K562 (cell line): ENCODE data around the gene RPL18A. TPM values are rescaled to one million over a fixed set of nuclear protein-coding genes. Genes with fewer than 3 reads are reported as not detected.

Source experiments
- ATAC-seq: fragments of 200-7000 bp; cut with Tn5 transposase; 3 replicates; pipeline ENCODE4 v1.9.1; 2020; ENCODE audit warnings: moderate library complexity
- BruUV-seq: library from RNA; stranded (reverse); fragments of 400-500 nt; replicated peaks from 2 replicates; lab custom pipeline; 2021; lab: Mats Ljungman, UMichigan
- CTCF ChIA-PET: fragments of 300-600 bp; formaldehyde crosslinking; extraction: SDS; loops from one replicate; lab custom pipeline; 2021; ENCODE audit warnings: low intra/inter-chr PET ratio; lab: Yijun Ruan, JAX
- POLR2A ChIA-PET: fragments of 300-600, 350-650 bp; sonication (Branson Sonifier 250); formaldehyde crosslinking; extraction: SDS; loops from one replicate; lab custom pipeline; 2021; ENCODE audit warnings: antibody characterized with exemption, inconsistent platforms; lab: Yijun Ruan, JAX
- DNase-seq, 4 experiments: peaks; one replicate each; pipeline versions ENCODE4 v3.0.0 to v3.0.0-alpha.2; 2011 to 2018; ENCODE audit warnings: low spot score in 3 of 4, mixed read lengths in 3 of 4; ENCODE audit errors: extremely low read depth in 1 of 4
- FAIRE-seq: peaks from 2 replicates; lab custom pipeline; 2011; peaks lifted over from hg19 to GRCh38; lab: Jason Lieb, UNC
- H2AFZ ChIP-seq: 2 replicates; pipeline ENCODE4 v1.6.0; 2011; ENCODE audit warnings: low read depth, low read length, control low read depth, inconsistent platforms
- H3K27ac ChIP-seq: fragments of 200-600 bp; 3 replicates; pipeline ENCODE4 v1.8.0; 2011; ENCODE audit warnings: low read depth, mild to moderate bottlenecking, control low read depth, inconsistent platforms, low read length, moderate library complexity, mixed read lengths; ENCODE audit errors: extremely low read depth
- H3K27me3 ChIP-seq, 2 experiments: fragments of 300-600 bp in 1 of 2; 2 replicates in 1 of 2; 3 replicates in 1 of 2; pipeline versions ENCODE4 v1.6.0 to v1.8.0; 2011; ENCODE audit warnings: inconsistent platforms in 2 of 2, low read length in 2 of 2, mild to moderate bottlenecking in 1 of 2, mixed read lengths in 1 of 2, moderate library complexity in 1 of 2; ENCODE audit not compliant: control insufficient read depth in 2 of 2, insufficient read depth in 2 of 2
- H3K36me3 ChIP-seq: fragments of 300-600 bp; 3 replicates; pipeline ENCODE4 v1.8.0; 2011; ENCODE audit warnings: mild to moderate bottlenecking, low read length, inconsistent platforms; ENCODE audit not compliant: control insufficient read depth, insufficient read depth
- H3K4me1 ChIP-seq, 2 experiments: fragments of 200-600 bp in 1 of 2; replicated peaks in 1 of 2; 2 replicates in 1 of 2; 3 replicates in 1 of 2; pipeline versions ENCODE4 v1.5.1 to v1.8.0; 2011; ENCODE audit warnings: inconsistent platforms in 2 of 2, low read length in 2 of 2, mild to moderate bottlenecking in 1 of 2, mixed read lengths in 1 of 2, moderate library complexity in 1 of 2; ENCODE audit not compliant: control insufficient read depth in 2 of 2, insufficient read depth in 2 of 2
- H3K4me2 ChIP-seq: 2 replicates; pipeline ENCODE4 v1.6.1; 2011; ENCODE audit warnings: low read length, control low read depth, inconsistent platforms, mixed read lengths; ENCODE audit not compliant: insufficient read depth
- H3K4me3 ChIP-seq: fragments of 200-600 bp; sonication (generic), shearing (Covaris generic); 2 replicates; pipeline ENCODE4 v1.5.1; 2016; ENCODE audit warnings: control low read depth, inconsistent platforms
- H3K79me2 ChIP-seq: fragments of 200-600 bp; 3 replicates; pipeline ENCODE4 v1.8.0; 2011; ENCODE audit warnings: low read length, inconsistent platforms; ENCODE audit not compliant: control insufficient read depth, insufficient read depth
- H3K9ac ChIP-seq, 2 experiments: 2 replicates each; pipeline versions ENCODE4 v1.6.0 to v1.6.1; 2011; ENCODE audit warnings: low read depth in 2 of 2, low read length in 2 of 2, control low read depth in 1 of 2, inconsistent platforms in 1 of 2, mild to moderate bottlenecking in 1 of 2, mixed read lengths in 1 of 2; ENCODE audit not compliant: insufficient read depth in 1 of 2
- H3K9me1 ChIP-seq: one replicate; pipeline ENCODE4 v1.6.0; 2011; ENCODE audit warnings: inconsistent platforms, mild to moderate bottlenecking, low read length, moderate library complexity; ENCODE audit not compliant: control insufficient read depth, insufficient read depth
- H3K9me3 ChIP-seq: replicated peaks from 2 replicates; pipeline ENCODE4 v1.5.1; 2011; ENCODE audit warnings: low read depth, low read length, inconsistent platforms; ENCODE audit not compliant: control insufficient read depth, insufficient read depth
- H4K20me1 ChIP-seq: replicated peaks from 2 replicates; pipeline ENCODE4 v1.6.1; 2011; ENCODE audit warnings: low read length, inconsistent platforms, mixed read lengths; ENCODE audit not compliant: control insufficient read depth, insufficient read depth
- ADNP ChIP-seq: fragments of 200-800 bp; sonication (Bioruptor generic); IDR thresholded peaks from 2 replicates; pipeline ENCODE4 v1.6.1; 2016; ENCODE audit warnings: missing genetic modification characterization, missing compliant biosample characterization
- CHCHD3 ChIP-seq: fragments of 250-450 bp; sonication (Bioruptor Pico); IDR thresholded peaks from 2 replicates; pipeline ENCODE4 v2.1.2; 2022; ENCODE audit warnings: mild to moderate bottlenecking
- ELF4 ChIP-seq: fragments of 450-650 bp; formaldehyde crosslinking; IDR thresholded peaks from 2 replicates; pipeline ENCODE4 v1.4.0; 2022; ENCODE audit warnings: missing genetic modification characterization
- FOXK2 ChIP-seq, 2 experiments: fragments of 450-650 bp; IDR thresholded peaks in 1 of 2; conservative IDR thresholded peaks in 1 of 2; 2 replicates each; pipeline ENCODE4 v1.6.1; 2016; ENCODE audit warnings: low read depth in 2 of 2, mild to moderate bottlenecking in 1 of 2
- ILK ChIP-seq: fragments of 450-650 bp; IDR thresholded peaks from 2 replicates; pipeline ENCODE4 v1.6.1; 2016; ENCODE audit warnings: missing genetic modification characterization, low read depth, mild to moderate bottlenecking, missing compliant biosample characterization, moderate library complexity, borderline replicate concordance
- MTA1 ChIP-seq: fragments of 450-650 bp; IDR thresholded peaks from 2 replicates; pipeline ENCODE4 v1.6.1; 2017; ENCODE audit warnings: borderline replicate concordance
- MYC ChIP-seq, 2 experiments: fragments of 250-450 bp in 1 of 2; sonication (Bioruptor Pico) in 1 of 2; IDR thresholded peaks; 2 replicates each; pipeline versions ENCODE4 v1.5.1 to v1.6.1; 2012 to 2021; ENCODE audit warnings: low read depth in 2 of 2, borderline replicate concordance in 1 of 2, improper control_type of control experiment in 1 of 2, low read length in 1 of 2, mild to moderate bottlenecking in 1 of 2, moderate library complexity in 1 of 2
- NCOR1 ChIP-seq: fragments of 450-650 bp; IDR thresholded peaks from 2 replicates; pipeline ENCODE4 v1.6.1; 2016; ENCODE audit warnings: mild to moderate bottlenecking, moderate library complexity
- PYGO2 ChIP-seq: fragments of 450-650 bp; IDR thresholded peaks from 2 replicates; pipeline ENCODE4 v1.6.1; 2016; ENCODE audit warnings: mild to moderate bottlenecking, missing genetic modification characterization, moderate library complexity, missing compliant biosample characterization
- SREBF2 ChIP-seq: sonication (generic); formaldehyde crosslinking; IDR thresholded peaks from 2 replicates; pipeline ENCODE4 v1.4.0; 2020; ENCODE audit warnings: mild to moderate bottlenecking, missing genetic modification reagents
- TEAD2 ChIP-seq: fragments of 450-650 bp; IDR thresholded peaks from 2 replicates; pipeline ENCODE4 v1.6.1; 2016; ENCODE audit warnings: missing genetic modification characterization, control low read depth, missing compliant biosample characterization
- ZNF584 ChIP-seq: fragments of 200-800 bp; sonication (Bioruptor generic); IDR thresholded peaks from 2 replicates; pipeline ENCODE4 v1.6.1; 2016; ENCODE audit warnings: low read depth, mild to moderate bottlenecking, missing genetic modification characterization, missing compliant biosample characterization
- ZNF830 ChIP-seq: fragments of 250-450 bp; sonication (Bioruptor Pico); IDR thresholded peaks from 2 replicates; pipeline ENCODE4 v1.5.0; 2021; ENCODE audit warnings: mild to moderate bottlenecking
- WGBS: fragments of 100-300 bp; shearing (Covaris generic); methylation state at CpG from one replicate; pipeline ENCODE4 v1.1.6; 2016; ENCODE audit warnings: low coverage, mixed read lengths; ENCODE audit not compliant: insufficient coverage; ENCODE audit errors: missing lambda C conversion rate; 5-methylcytosine and 5-hydroxymethylcytosine counted together
- in situ Hi-C: fragments of 300-500 bp; cut with MboI; formaldehyde crosslinking; loops from 4 replicates; pipeline ENCODE4 v1.15.0; 2018; ENCODE audit warnings: inconsistent platforms, mixed read lengths
- intact Hi-C: fragments of 100-400 bp; cut with micrococcal nuclease; formaldehyde crosslinking; loops from 2 replicates; pipeline ENCODE4 v1.14.2; 2022
- polyA plus RNA-seq, 8 experiments: library from polyadenylated mRNA; depleted of rRNA in 4 of 8; stranded (reverse) in 5 of 8; unstranded in 3 of 8; fragments of >200 nt; fragmentation: Nextera tagmentation in 2 of 8; fragmentation: Illumina TruSeq in 1 of 8; extraction: Ambion mirVana in 2 of 8; extraction: Trizol in 1 of 8; gene quantifications; 2 replicates each; pipeline versions ENCODE4 v1.2.1 to v1.2.3, GENCODE V29; 2011 to 2014; ENCODE audit warnings: inconsistent platforms in 1 of 8, missing spikeins in 1 of 8
- total RNA-seq, 7 experiments: library from RNA; depleted of rRNA in 6 of 7; stranded (reverse); fragments of >200 nt in 6 of 7; fragmentation: Illumina TruSeq in 2 of 7; extraction: Trizol in 2 of 7; gene quantifications; 2 replicates each; pipeline versions ENCODE4 v1.2.1 to v1.2.3, GENCODE V29; 2011 to 2021; ENCODE audit warnings: low replicate concordance in 1 of 7
- TF ChIP-seq, protein P1 (sequence below): fragments of 250-450 bp; sonication (Bioruptor Pico); IDR thresholded peaks from 2 replicates; pipeline ENCODE4 v1.4.0; 2020; ENCODE audit warnings: mild to moderate bottlenecking
- TF ChIP-seq, protein P2 (sequence below): fragments of 450-650 bp; conservative IDR thresholded peaks from 2 replicates; pipeline ENCODE4 v1.6.1; 2016; ENCODE audit warnings: missing genetic modification characterization, low read depth, mild to moderate bottlenecking, control low read depth, missing compliant biosample characterization
- TF ChIP-seq, protein P3 (sequence below): fragments of 250-450 bp; sonication (Bioruptor Pico); IDR thresholded peaks from 2 replicates; pipeline ENCODE4 v1.5.1; 2021; ENCODE audit warnings: mild to moderate bottlenecking

RPL18A gene
- total and polyA plus RNA-seq, 9 of the 15 experiments (the other 6 are each of a cell fraction or from before 2014, with no cell fraction given), result 626 to 2,882 (median 1,895) TPM

DNA sequence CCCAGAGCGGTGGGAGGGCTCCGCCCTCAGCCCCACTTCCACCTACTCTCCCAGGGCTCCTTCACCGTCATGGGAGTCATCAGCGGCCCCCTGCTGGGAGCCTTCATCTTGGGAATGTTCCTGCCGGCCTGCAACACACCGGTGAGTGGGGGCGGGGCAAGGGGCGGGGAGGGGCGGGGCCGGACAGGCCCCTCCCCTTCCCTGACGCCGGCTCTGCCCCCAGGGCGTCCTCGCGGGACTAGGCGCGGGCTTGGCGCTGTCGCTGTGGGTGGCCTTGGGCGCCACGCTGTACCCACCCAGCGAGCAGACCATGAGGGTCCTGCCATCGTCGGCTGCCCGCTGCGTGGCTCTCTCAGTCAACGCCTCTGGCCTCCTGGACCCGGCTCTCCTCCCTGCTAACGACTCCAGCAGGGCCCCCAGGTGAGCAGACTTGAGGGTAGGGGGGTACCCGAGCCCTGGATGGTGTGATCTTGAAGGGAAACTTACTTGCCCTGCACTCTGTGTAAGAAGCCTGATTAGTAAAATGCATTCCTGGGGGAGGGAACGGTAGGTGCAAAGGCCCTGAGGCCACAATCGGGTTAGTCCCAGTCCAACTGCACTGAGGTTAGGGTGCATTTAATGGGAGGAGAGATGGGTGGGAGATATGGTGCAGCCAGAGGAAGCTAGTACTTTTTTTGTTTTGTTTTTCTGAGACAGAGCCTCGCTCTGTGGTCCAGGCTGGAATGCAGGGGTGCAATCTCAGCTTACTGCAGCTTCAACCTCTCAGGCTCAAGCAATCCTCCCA, 24.1 kb downstream of the RPL18A start (continued):
- TF ChIP-seq, protein P1, sequence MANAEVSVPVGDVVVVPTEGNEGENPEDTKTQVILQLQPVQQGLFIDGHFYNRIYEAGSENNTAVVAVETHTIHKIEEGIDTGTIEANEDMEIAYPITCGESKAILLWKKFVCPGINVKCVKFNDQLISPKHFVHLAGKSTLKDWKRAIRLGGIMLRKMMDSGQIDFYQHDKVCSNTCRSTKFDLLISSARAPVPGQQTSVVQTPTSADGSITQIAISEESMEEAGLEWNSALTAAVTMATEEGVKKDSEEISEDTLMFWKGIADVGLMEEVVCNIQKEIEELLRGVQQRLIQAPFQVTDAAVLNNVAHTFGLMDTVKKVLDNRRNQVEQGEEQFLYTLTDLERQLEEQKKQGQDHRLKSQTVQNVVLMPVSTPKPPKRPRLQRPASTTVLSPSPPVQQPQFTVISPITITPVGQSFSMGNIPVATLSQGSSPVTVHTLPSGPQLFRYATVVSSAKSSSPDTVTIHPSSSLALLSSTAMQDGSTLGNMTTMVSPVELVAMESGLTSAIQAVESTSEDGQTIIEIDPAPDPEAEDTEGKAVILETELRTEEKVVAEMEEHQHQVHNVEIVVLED (CRISPR knock-in tag), result no peak
- TF ChIP-seq ADNP, result peak; percentile 50; the same call in 1 of the 2 replicates
- no peak for TF ChIP-seq PYGO2 (tag)
- TF ChIP-seq MTA1, result no peak
- no peak for TF ChIP-seq CHCHD3 (CRISPR knock-in tag)
- no peak for TF ChIP-seq ILK (tag)
- TF ChIP-seq ZNF830 (CRISPR knock-in tag), result no peak
- TF ChIP-seq MYC (IDR thresholded peaks at IDR 0.05; ENCODE audit: low read depth, low read length), result no peak
- no peak for TF ChIP-seq MYC (CRISPR knock-in tag; IDR thresholded peaks at IDR 0.05; ENCODE audit: borderline replicate concordance, low read depth)

DNA sequence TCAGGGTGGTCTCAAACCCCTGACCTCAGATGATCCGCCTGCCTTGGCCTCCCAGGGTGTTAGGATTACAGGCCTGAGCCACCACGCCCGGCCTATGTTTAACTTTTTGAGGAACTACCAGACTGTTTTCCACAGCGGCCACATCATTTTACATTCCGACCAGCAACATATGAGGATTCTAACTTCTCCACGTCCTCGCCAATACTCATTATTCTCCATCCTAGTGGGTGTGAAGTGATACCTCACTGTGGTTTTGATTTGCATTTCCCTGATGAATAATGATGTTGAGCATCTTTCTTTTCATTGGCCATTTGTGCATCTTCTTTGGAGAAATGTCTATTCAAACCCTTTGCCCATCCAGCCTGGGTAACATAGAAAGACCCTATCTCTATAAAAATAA, 26.8 kb downstream of the RPL18A start:
- FAIRE-seq (no peak), ATAC-seq (no peak), DNase-seq (no peak)
- no peak overlapping the region for H3K4me3 ChIP-seq
- H3K9me1 ChIP-seq, result peaks cover 2% of the 10 kb centered on the region
- ChIA-PET POLR2A (interaction anchor here (0.7 kb wide), 1 partner anchor 392 kb away, joined by 3 read pairs; no protein-coding TSS in a partner anchor), CTCF (no interaction called here)
- H3K79me2 ChIP-seq, result no peaks in the 10 kb centered on the region
- H4K20me1 ChIP-seq, result peaks cover 1% of the 10 kb centered on the region; the same call in 1 of the 2 replicates
- 2% methylated on average over 7 of the region's 7 CpGs for WGBS
- no TSS peak for BruUV-seq
- in situ Hi-C loops (no loop called here), intact Hi-C loops (no loop called here)
- H3K4me2 ChIP-seq, result no peak overlapping the region
- H3K27me3 ChIP-seq, result peaks cover 3 to 13% of the 10 kb centered on the region in 2 experiments; a peak in 3 of 5 replicates
- no peak overlapping the region for H3K27ac ChIP-seq
- H3K9me3 ChIP-seq, result no peaks in the 10 kb centered on the region
- no peak overlapping the region for H2AFZ ChIP-seq
- peaks cover 0 to 10% of the 10 kb centered on the region in 2 experiments; a peak in 2 of 5 replicates for H3K4me1 ChIP-seq
- no peak overlapping the region for H3K9ac ChIP-seq
- no peaks in the 10 kb centered on the region for H3K36me3 ChIP-seq
- no peak for TF ChIP-seq NCOR1
- TF ChIP-seq TEAD2 (tag), result no peak
- no peak for TF ChIP-seq FOXK2 (conservative IDR thresholded peaks at IDR 0.05 in 1 of 2, IDR thresholded peaks at IDR 0.05 in 1 of 2; ENCODE audit: low read depth in 2 of 2)
- TF ChIP-seq ZNF584 (CRISPR knock-in tag), result no peak
- TF ChIP-seq, protein P2, sequence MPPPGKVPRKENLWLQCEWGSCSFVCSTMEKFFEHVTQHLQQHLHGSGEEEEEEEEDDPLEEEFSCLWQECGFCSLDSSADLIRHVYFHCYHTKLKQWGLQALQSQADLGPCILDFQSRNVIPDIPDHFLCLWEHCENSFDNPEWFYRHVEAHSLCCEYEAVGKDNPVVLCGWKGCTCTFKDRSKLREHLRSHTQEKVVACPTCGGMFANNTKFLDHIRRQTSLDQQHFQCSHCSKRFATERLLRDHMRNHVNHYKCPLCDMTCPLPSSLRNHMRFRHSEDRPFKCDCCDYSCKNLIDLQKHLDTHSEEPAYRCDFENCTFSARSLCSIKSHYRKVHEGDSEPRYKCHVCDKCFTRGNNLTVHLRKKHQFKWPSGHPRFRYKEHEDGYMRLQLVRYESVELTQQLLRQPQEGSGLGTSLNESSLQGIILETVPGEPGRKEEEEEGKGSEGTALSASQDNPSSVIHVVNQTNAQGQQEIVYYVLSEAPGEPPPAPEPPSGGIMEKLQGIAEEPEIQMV, result no peak
- TF ChIP-seq SREBF2, result no peak
- TF ChIP-seq, protein P3, sequence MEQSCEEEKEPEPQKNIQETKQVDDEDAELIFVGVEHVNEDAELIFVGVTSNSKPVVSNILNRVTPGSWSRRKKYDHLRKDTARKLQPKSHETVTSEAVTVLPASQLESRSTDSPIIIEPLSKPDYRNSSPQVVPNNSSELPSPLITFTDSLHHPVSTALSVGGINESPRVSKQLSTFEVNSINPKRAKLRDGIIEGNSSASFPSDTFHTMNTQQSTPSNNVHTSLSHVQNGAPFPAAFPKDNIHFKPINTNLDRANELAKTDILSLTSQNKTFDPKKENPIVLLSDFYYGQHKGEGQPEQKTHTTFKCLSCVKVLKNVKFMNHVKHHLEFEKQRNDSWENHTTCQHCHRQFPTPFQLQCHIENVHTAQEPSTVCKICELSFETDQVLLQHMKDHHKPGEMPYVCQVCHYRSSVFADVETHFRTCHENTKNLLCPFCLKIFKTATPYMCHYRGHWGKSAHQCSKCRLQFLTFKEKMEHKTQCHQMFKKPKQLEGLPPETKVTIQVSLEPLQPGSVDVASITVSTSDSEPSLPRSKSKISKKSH (CRISPR knock-in tag), result no peak
- TF ChIP-seq ELF4 (CRISPR knock-in tag), result no peak
